Mesenchymal stem cell (in vitro differentiated cells and primary cell): ENCODE measurements around the gene NHSL1.

Experiments
- DNase-seq: peaks from one replicate; pipeline ENCODE4 v3.0.0-alpha.2; 2013
- H2AFZ ChIP-seq: one replicate; pipeline ENCODE4 v1.6.1; 2013; ENCODE audit warnings: low read depth, mild to moderate bottlenecking, control low read depth, inconsistent platforms, low read length, moderate library complexity
- H2AK5ac ChIP-seq: 2 replicates; pipeline ENCODE4 v1.6.1; 2013; ENCODE audit warnings: low read length, moderate library complexity, mild to moderate bottlenecking, inconsistent platforms; ENCODE audit not compliant: severe bottlenecking
- H2BK120ac ChIP-seq: one replicate; pipeline ENCODE4 v1.6.1; 2013; ENCODE audit warnings: low read depth, mild to moderate bottlenecking, inconsistent platforms, low read length, moderate library complexity
- H2BK12ac ChIP-seq, 2 experiments: one replicate each; pipeline ENCODE4 v1.6.1; 2013; ENCODE audit warnings: inconsistent platforms in 2 of 2, low read length in 2 of 2, mild to moderate bottlenecking in 2 of 2, moderate library complexity in 2 of 2, control low read depth in 1 of 2
- H2BK15ac ChIP-seq: one replicate; pipeline ENCODE4 v1.6.1; 2013; ENCODE audit warnings: mild to moderate bottlenecking, low read depth, inconsistent platforms; ENCODE audit not compliant: poor library complexity, severe bottlenecking
- H2BK5ac ChIP-seq: 2 replicates; pipeline ENCODE4 v1.6.1; 2013; ENCODE audit warnings: low read depth, mild to moderate bottlenecking, low read length, control low read depth, inconsistent platforms; ENCODE audit not compliant: poor library complexity, severe bottlenecking
- H3K14ac ChIP-seq, 2 experiments: one replicate each; pipeline ENCODE4 v1.6.1; 2013; ENCODE audit warnings: inconsistent platforms in 2 of 2, low read length in 2 of 2, control low read depth in 1 of 2, mild to moderate bottlenecking in 1 of 2, moderate library complexity in 1 of 2
- H3K18ac ChIP-seq, 2 experiments: one replicate each; pipeline ENCODE4 v1.6.1; 2013; ENCODE audit warnings: inconsistent platforms in 2 of 2, low read length in 2 of 2, control low read depth in 1 of 2, low read depth in 1 of 2, mild to moderate bottlenecking in 1 of 2
- H3K23ac ChIP-seq, 2 experiments: one replicate each; pipeline ENCODE4 v1.6.1; 2013; ENCODE audit warnings: inconsistent platforms in 2 of 2, low read length in 2 of 2, mild to moderate bottlenecking in 2 of 2, moderate library complexity in 2 of 2, control low read depth in 1 of 2
- H3K27ac ChIP-seq: 2 replicates; pipeline ENCODE4 v1.5.1; 2013; ENCODE audit warnings: mild to moderate bottlenecking, moderate library complexity, low read length, control low read depth, inconsistent platforms; ENCODE audit not compliant: poor library complexity, severe bottlenecking
- H3K27me3 ChIP-seq, 2 experiments: 2 replicates each; pipeline versions ENCODE4 v1.6.1 to v1.7.0; 2013; ENCODE audit warnings: low read length in 2 of 2, mild to moderate bottlenecking in 2 of 2, moderate library complexity in 2 of 2, control low read depth in 1 of 2, inconsistent platforms in 1 of 2; ENCODE audit not compliant: control insufficient read depth in 1 of 2, insufficient read depth in 1 of 2
- H3K36me3 ChIP-seq, 2 experiments: 2 replicates each; pipeline versions ENCODE4 v1.6.1 to v1.7.0; 2013; ENCODE audit warnings: low read length in 2 of 2, control low read depth in 1 of 2, inconsistent platforms in 1 of 2, low read depth in 1 of 2, mild to moderate bottlenecking in 1 of 2; ENCODE audit not compliant: insufficient read depth in 2 of 2, control insufficient read depth in 1 of 2
- H3K4ac ChIP-seq, 2 experiments: one replicate each; pipeline ENCODE4 v1.6.1; 2013; ENCODE audit warnings: inconsistent platforms in 2 of 2, low read length in 2 of 2, mild to moderate bottlenecking in 2 of 2, moderate library complexity in 2 of 2, control low read depth in 1 of 2, low read depth in 1 of 2
- H3K4me1 ChIP-seq: 2 replicates; pipeline ENCODE4 v1.6.1; 2013; ENCODE audit warnings: low read depth, low read length, control low read depth; ENCODE audit not compliant: control insufficient read depth, insufficient read depth
- H3K4me2 ChIP-seq: 2 replicates; pipeline ENCODE4 v1.6.1; 2013; ENCODE audit warnings: low read length, mild to moderate bottlenecking, inconsistent platforms; ENCODE audit not compliant: poor library complexity, severe bottlenecking
- H3K4me3 ChIP-seq, 2 experiments: 2 replicates each; pipeline versions ENCODE4 v1.5.1 to v1.7.0; 2013; ENCODE audit warnings: low read length in 2 of 2, mild to moderate bottlenecking in 2 of 2, control low read depth in 1 of 2, low read depth in 1 of 2; ENCODE audit not compliant: insufficient read depth in 1 of 2
- H3K79me1 ChIP-seq: replicated peaks from 2 replicates; pipeline ENCODE4 v1.6.1; 2013; ENCODE audit warnings: mild to moderate bottlenecking, control low read depth, low read length, inconsistent platforms; ENCODE audit not compliant: poor library complexity, severe bottlenecking
- H3K9ac ChIP-seq: 2 replicates; pipeline ENCODE4 v1.7.0; 2013; ENCODE audit warnings: mild to moderate bottlenecking, low read length, moderate library complexity
- H3K9me3 ChIP-seq: 2 replicates; pipeline ENCODE4 v1.7.0; 2013; ENCODE audit warnings: mild to moderate bottlenecking, low read length; ENCODE audit not compliant: control insufficient read depth
- H4K8ac ChIP-seq: one replicate; pipeline ENCODE4 v1.6.1; 2013; ENCODE audit warnings: inconsistent platforms, mild to moderate bottlenecking, low read length, moderate library complexity
- H4K91ac ChIP-seq: one replicate; pipeline ENCODE4 v1.6.1; 2013; ENCODE audit warnings: mild to moderate bottlenecking, low read length, inconsistent platforms
- WGBS: methylation state at CpG from one replicate; pipeline ENCODE4 v1.1.7; 2013; ENCODE audit warnings: mixed read lengths; 5-methylcytosine and 5-hydroxymethylcytosine counted together

NHSL1 gene

GRCh38 chr6:138417493-138418117, 81.7 kb downstream of the NHSL1 start:
- Histone ChIP-seq H3K18ac (no peak overlapping the region), H3K14ac (no peak overlapping the region), H2BK12ac (no peak overlapping the region), H3K27ac (no peak overlapping the region), H2BK15ac (no peak overlapping the region), H2AK5ac (no peak overlapping the region), H3K23ac (no peak overlapping the region), H2AFZ (no peak overlapping the region), H4K91ac (no peak overlapping the region), H3K9me3 (no peaks in the 10 kb centered on the region), H3K4me2 (no peak overlapping the region), H3K4me1 (peaks cover 2% of the 10 kb centered on the region), H3K27me3 (no peaks in the 10 kb centered on the region), H2BK120ac (no peak overlapping the region), H3K4ac (no peak overlapping the region), H4K8ac (no peak overlapping the region), H3K4me3 (no peak overlapping the region), H3K9ac (no peak overlapping the region), H3K36me3 (peaks cover 29 to 53% of the 10 kb centered on the region in 2 experiments), H3K79me1 (peaks cover 7% of the 10 kb centered on the region), H2BK5ac (no peak overlapping the region)
- WGBS: 87% methylated on average over 3 of the region's 3 CpGs
- no peak for DNase-seq

GRCh38 chr6:138416206-138416605, 83.1 kb downstream of the NHSL1 start:
- DNase-seq: no peak
- Histone ChIP-seq H3K27ac (no peak overlapping the region), H3K4ac (no peak overlapping the region), H3K4me1 (peaks cover 4% of the 10 kb centered on the region), H2BK120ac (no peak overlapping the region), H3K36me3 (peaks cover 37 to 58% of the 10 kb centered on the region in 2 experiments), H3K27me3 (no peaks in the 10 kb centered on the region), H4K91ac (no peak overlapping the region), H3K9ac (no peak overlapping the region), H3K18ac (no peak overlapping the region), H2AFZ (no peak overlapping the region), H2BK5ac (no peak overlapping the region), H2BK15ac (no peak overlapping the region), H3K79me1 (peaks cover 13% of the 10 kb centered on the region), H3K14ac (no peak overlapping the region), H2BK12ac (no peak overlapping the region), H3K9me3 (no peaks in the 10 kb centered on the region), H3K4me3 (no peak overlapping the region), H2AK5ac (no peak overlapping the region), H3K4me2 (no peak overlapping the region), H4K8ac (no peak overlapping the region), H3K23ac (no peak overlapping the region)
- 95% methylated on average over 4 of the region's 4 CpGs for WGBS

- peaks cover 34 to 52% of the 10 kb centered on the region in 2 experiments for H3K36me3 ChIP-seq
- no peak overlapping the region for H3K23ac ChIP-seq
- H3K18ac ChIP-seq: no peak overlapping the region
- no peak overlapping the region for H3K9ac ChIP-seq
- H2AK5ac ChIP-seq: no peak overlapping the region
- H4K91ac ChIP-seq: no peak overlapping the region
- H2AFZ ChIP-seq: no peak overlapping the region
- no peak overlapping the region for H3K27ac ChIP-seq
- peaks cover 4% of the 10 kb centered on the region for H3K4me1 ChIP-seq
- no peak overlapping the region for H3K4me3 ChIP-seq
- no peak overlapping the region for H2BK15ac ChIP-seq
- H2BK120ac ChIP-seq: no peak overlapping the region
- H3K4ac ChIP-seq: no peak overlapping the region
- H3K27me3 ChIP-seq: no peaks in the 10 kb centered on the region
- no peak overlapping the region for H4K8ac ChIP-seq
- no peak overlapping the region for H3K14ac ChIP-seq
- H3K79me1 ChIP-seq: peaks cover 13% of the 10 kb centered on the region
- H2BK12ac ChIP-seq: no peak overlapping the region
- H3K9me3 ChIP-seq: no peaks in the 10 kb centered on the region
- H2BK5ac ChIP-seq: no peak overlapping the region
- H3K4me2 ChIP-seq: no peak overlapping the region
- DNase-seq: no peak
- WGBS: 97% methylated on average over 5 of the region's 5 CpGs
Observed at GRCh38 chr6:138415125-138415524, 84.2 kb downstream of the NHSL1 start.

GRCh38 chr6:138410972-138411880, 88.1 kb downstream of the NHSL1 start:
- Histone ChIP-seq H3K14ac (no peak overlapping the region), H2BK12ac (no peak overlapping the region), H2AK5ac (no peak overlapping the region), H2BK5ac (no peak overlapping the region), H3K23ac (no peak overlapping the region), H3K9ac (no peak overlapping the region), H3K4me2 (no peak overlapping the region), H3K18ac (no peak overlapping the region), H2BK15ac (peak overlapping the region; percentile 44), H3K36me3 (peaks cover 43 to 73% of the 10 kb centered on the region in 2 experiments), H2AFZ (no peak overlapping the region), H4K91ac (no peak overlapping the region), H3K79me1 (peaks cover 27% of the 10 kb centered on the region), H3K4me3 (no peak overlapping the region), H3K27me3 (no peaks in the 10 kb centered on the region), H3K9me3 (no peaks in the 10 kb centered on the region), H3K27ac (no peak overlapping the region), H3K4me1 (peaks cover 2% of the 10 kb centered on the region), H3K4ac (no peak overlapping the region), H2BK120ac (no peak overlapping the region), H4K8ac (no peak overlapping the region)
- WGBS: 87% methylated on average over 5 of the region's 6 CpGs
- DNase-seq: peak; percentile 76
